ENCODE data around the gene SORBS1. TPM values are rescaled to one million over a fixed set of nuclear protein-coding genes. Genes with fewer than 3 reads are reported as not detected.

The SORBS1 gene
- total and polyA plus RNA-seq, 2 donors (not counting 1 experiment from before 2014, with no cell fraction given): 0.21 to 1.5 TPM

GRCh38 chr10:95312986-95313495 lies 248.1 kb downstream of the SORBS1 start:
- Mint-ChIP-seq H3K4me1 (peaks cover 25% of the 10 kb centered on the region), H3K27ac (no peak overlapping the region), H3K27me3 (no peaks in the 10 kb centered on the region), H3K9me3 (ENCODE audit: insufficient read depth) (peaks cover 4% of the 10 kb centered on the region), H3K4me3 (no peak overlapping the region)
- POLR2A ChIA-PET: interaction anchor here (1.5 kb wide), 1 partner anchor 22 kb away, joined by 3 read pairs; the partner anchor contains the start of gene PDLIM1
- Histone ChIP-seq H3K4me1 (ENCODE audit: control insufficient read depth in 2 of 2, insufficient read depth in 2 of 2, low read length in 2 of 2) (peaks cover 16 to 22% of the 10 kb centered on the region in 2 donors), H3K79me2 (ENCODE audit: control insufficient read depth, insufficient read depth, low read length) (no peaks in the 10 kb centered on the region), H3K9me3 (ENCODE audit: control extremely low read depth in 1 of 3, control insufficient read depth in 2 of 3, insufficient read depth in 1 of 3, low read length in 2 of 3) (no peaks in the 10 kb centered on the region), H3K27ac (ENCODE audit: low read length in 2 of 2) (no peak overlapping the region), H3K4me2 (replicated peaks; ENCODE audit: low read depth, low read length, poor library complexity, severe bottlenecking) (no peak overlapping the region), H4K20me1 (ENCODE audit: control insufficient read depth, insufficient read depth, low read length, poor library complexity, severe bottlenecking) (no peaks in the 10 kb centered on the region), H3K4me3 (ENCODE audit: control extremely low read depth in 1 of 5, extremely low read depth in 1 of 5, insufficient read depth in 1 of 5, low read depth in 2 of 5, low read length in 4 of 5) (no peak overlapping the region), H3K27me3 (replicated peaks in 1 of 4; ENCODE audit: control extremely low read depth in 1 of 4, control insufficient read depth in 3 of 4, insufficient read depth in 4 of 4, low read length in 3 of 4) (peaks cover 0 to 4% (median 0%) of the 10 kb centered on the region in 4 experiments), H3K9ac (ENCODE audit: low read length) (no peak overlapping the region), H3K36me3 (replicated peaks in 1 of 2; ENCODE audit: control extremely low read depth in 1 of 2, control insufficient read depth in 1 of 2, extremely low read depth in 1 of 2, insufficient read depth in 2 of 2, low read length in 1 of 2) (no peaks in the 10 kb centered on the region), H2AFZ (ENCODE audit: insufficient read depth, low read depth, low read length, poor library complexity, severe bottlenecking) (no peak overlapping the region)
- DNase-seq (no peak), ATAC-seq (ENCODE audit: low read depth) (no peak)
- CTCF ChIA-PET: interaction anchor here (1.1 kb wide), 1 partner anchor 50 kb away, joined by 3 read pairs; no protein-coding TSS in a partner anchor
- TF ChIP-seq EZH2 (IDR thresholded peaks at IDR 0.05; ENCODE audit: borderline replicate concordance, insufficient read depth, low read depth, low read length, poor library complexity, severe bottlenecking) (no peak), CTCF (IDR thresholded peaks at IDR 0.05) (no peak)
- intact Hi-C loops (cut with micrococcal nuclease): no loop called here
- WGBS (ENCODE audit: insufficient coverage): no CpG with 5 or more reads among the region's 1 CpG

GRCh38 chr10:95312257-95312656 lies 248.9 kb downstream of the SORBS1 start:
- H3K27ac Mint-ChIP-seq: no peak overlapping the region
- whole genome bisulfite sequencing (ENCODE audit: insufficient coverage): no CpG with 5 or more reads among the region's 6 CpGs
- ChIA-PET CTCF (no interaction called here), POLR2A (no interaction called here)
- H3K9me3 Mint-ChIP-seq (ENCODE audit: insufficient read depth): peaks cover 4% of the 10 kb centered on the region
- DNase-seq: no peak
- H3K4me1 Mint-ChIP-seq: peaks cover 25% of the 10 kb centered on the region
- H3K9ac ChIP-seq (ENCODE audit: low read length): no peak overlapping the region
- no peaks in the 10 kb centered on the region for H3K79me2 ChIP-seq (ENCODE audit: control insufficient read depth, insufficient read depth, low read length)
- ATAC-seq (ENCODE audit: low read depth): no peak
- no peaks in the 10 kb centered on the region for H4K20me1 ChIP-seq (ENCODE audit: control insufficient read depth, insufficient read depth, low read length, poor library complexity, severe bottlenecking)
- no peak overlapping the region for H3K27ac ChIP-seq (ENCODE audit: low read length in 2 of 2)
- peak overlapping the region; percentile 7 for H3K4me2 ChIP-seq (replicated peaks; ENCODE audit: low read depth, low read length, poor library complexity, severe bottlenecking)
- TF ChIP-seq CTCF (IDR thresholded peaks at IDR 0.05) (no peak), EZH2 (IDR thresholded peaks at IDR 0.05; ENCODE audit: borderline replicate concordance, insufficient read depth, low read depth, low read length, poor library complexity, severe bottlenecking) (no peak)
- peaks cover 16 to 22% of the 10 kb centered on the region in 2 donors for H3K4me1 ChIP-seq (ENCODE audit: control insufficient read depth in 2 of 2, insufficient read depth in 2 of 2, low read length in 2 of 2)
- no peaks in the 10 kb centered on the region for H3K36me3 ChIP-seq (replicated peaks in 1 of 2; ENCODE audit: control extremely low read depth in 1 of 2, control insufficient read depth in 1 of 2, extremely low read depth in 1 of 2, insufficient read depth in 2 of 2, low read length in 1 of 2)
- no peaks in the 10 kb centered on the region for H3K27me3 Mint-ChIP-seq
- no peak overlapping the region for H3K4me3 Mint-ChIP-seq
- no peaks in the 10 kb centered on the region for H3K9me3 ChIP-seq (ENCODE audit: control extremely low read depth in 1 of 3, control insufficient read depth in 2 of 3, insufficient read depth in 1 of 3, low read length in 2 of 3)
- H3K27me3 ChIP-seq (replicated peaks in 1 of 4; ENCODE audit: control extremely low read depth in 1 of 4, control insufficient read depth in 3 of 4, insufficient read depth in 4 of 4, low read length in 3 of 4): peaks cover 0 to 4% (median 0%) of the 10 kb centered on the region in 4 experiments
- H3K4me3 ChIP-seq (ENCODE audit: control extremely low read depth in 1 of 5, extremely low read depth in 1 of 5, insufficient read depth in 1 of 5, low read depth in 2 of 5, low read length in 4 of 5): no peak overlapping the region
- intact Hi-C loops (cut with micrococcal nuclease): no loop called here
- H2AFZ ChIP-seq (ENCODE audit: insufficient read depth, low read depth, low read length, poor library complexity, severe bottlenecking): peak overlapping the region; percentile 31
